Retinal pigment epithelial cell (primary cell): ENCODE data around the gene ERC2.
A peak's percentile ranks its signal among the peaks of the same experiment; 100 is the strongest.

Experiments
- DNase-seq: peaks from one replicate; pipeline ENCODE4 v3.0.0-alpha.2; 2010; ENCODE audit warnings: low read depth
- H3K4me3 ChIP-seq: 2 replicates; pipeline ENCODE4 v1.5.1; 2011; ENCODE audit warnings: mild to moderate bottlenecking, low read length, control low read depth, moderate library complexity
- CTCF ChIP-seq: conservative IDR thresholded peaks from 2 replicates; pipeline ENCODE4 v1.5.1; 2011; ENCODE audit warnings: low read depth, low read length, control low read depth, inconsistent platforms

Gene ERC2

DNA sequence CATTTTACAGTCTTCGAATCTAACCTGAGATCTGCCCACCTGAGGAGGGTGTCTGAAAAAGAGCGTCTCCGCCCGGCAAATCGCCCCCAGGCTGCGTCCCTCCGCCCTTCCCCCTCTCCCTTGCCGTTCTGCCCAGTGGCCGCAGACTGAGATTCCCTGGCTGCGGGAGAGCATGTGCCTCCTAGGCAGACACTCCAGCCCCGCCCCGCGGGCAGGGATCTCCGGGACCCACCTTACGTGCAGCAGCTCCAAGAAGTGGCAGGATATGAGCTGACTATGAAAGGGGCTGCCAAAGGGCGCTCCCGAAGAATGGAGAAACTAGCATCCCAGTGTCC lies 978.5 kb downstream of the ERC2 start:
- peak overlapping the region; percentile 3 for H3K4me3 ChIP-seq
- no peak for DNase-seq
- TF ChIP-seq CTCF, result no peak

DNA sequence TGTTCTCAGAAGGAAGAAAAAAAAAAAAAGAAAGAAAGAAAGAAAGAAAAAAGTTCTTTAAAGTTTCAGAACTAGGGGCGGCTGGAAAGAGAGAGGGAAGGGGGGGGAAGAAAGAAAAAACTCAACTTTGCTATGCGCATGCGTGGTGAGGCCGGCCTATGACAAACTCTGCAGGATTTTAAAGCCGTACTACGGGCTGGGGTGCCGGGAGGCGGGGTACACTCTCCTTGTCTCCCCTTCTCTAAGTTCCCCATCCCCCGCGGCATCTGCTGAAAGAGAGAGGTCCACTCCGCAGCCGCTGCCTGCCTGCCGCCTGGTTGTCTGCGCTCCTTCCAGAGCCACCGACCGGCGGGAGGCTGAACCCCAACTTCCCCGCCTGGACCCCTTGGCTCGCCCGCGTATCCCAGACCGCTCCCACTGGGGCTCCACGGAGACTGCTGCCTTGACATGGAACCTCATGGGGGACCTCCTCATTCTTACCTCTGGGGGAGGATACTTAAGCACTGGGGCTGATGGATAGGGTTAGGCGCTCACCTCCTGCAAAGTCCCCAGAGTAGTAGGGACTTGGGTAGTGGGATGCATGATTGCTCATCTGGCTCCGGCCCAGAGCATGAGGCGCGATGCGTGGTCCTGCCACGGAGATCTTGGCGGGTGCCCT lies 979.7 kb downstream of the ERC2 start:
- H3K4me3 ChIP-seq, result peak overlapping the region; percentile 91
- no peak for TF ChIP-seq CTCF
- DNase-seq, result no peak

DNA sequence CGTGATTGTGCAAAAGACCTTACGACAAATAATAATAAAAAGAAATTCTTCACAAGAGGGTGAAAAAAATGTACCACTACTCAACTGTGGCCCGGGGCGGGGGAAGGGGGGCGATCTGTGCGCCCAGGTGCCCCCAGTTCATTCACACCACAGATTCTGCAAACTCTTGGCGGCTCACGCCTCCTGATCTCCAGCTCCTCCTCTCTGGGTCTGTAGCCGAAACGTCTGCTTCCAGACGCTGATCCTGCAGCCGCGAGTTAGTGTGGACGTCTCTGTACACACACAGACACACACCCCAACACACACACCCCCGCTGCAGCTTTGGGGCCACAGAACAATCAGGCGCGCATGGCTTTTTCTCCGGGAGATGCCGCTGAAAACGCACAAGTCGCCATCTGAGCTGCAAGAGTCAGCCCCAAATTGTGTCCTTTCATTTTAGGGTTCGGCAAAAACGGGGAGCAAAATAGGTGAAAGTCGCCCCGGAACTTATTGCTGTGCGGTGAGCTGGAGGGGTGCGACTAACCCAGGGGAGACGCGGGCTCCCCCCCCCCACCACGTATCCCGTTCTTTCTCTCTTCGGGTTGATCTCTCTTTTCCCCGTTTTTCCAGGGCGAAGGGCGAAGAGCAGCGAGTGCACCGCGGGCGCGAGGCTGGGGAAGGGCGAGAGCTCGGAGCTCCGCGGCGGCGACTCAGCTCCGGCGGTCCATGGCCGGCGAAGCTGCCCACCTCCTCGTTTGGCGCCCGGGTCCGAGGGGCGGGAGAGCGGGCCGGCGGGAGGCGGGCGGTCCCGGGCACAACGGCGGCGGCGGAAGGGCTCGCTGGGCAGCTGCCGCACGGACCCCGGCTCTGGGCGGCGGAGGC lies 980.7 kb downstream of the ERC2 start:
- TF ChIP-seq CTCF, result no peak
- DNase-seq, result no peak
- H3K4me3 ChIP-seq, result peak overlapping the region; percentile 91

DNA sequence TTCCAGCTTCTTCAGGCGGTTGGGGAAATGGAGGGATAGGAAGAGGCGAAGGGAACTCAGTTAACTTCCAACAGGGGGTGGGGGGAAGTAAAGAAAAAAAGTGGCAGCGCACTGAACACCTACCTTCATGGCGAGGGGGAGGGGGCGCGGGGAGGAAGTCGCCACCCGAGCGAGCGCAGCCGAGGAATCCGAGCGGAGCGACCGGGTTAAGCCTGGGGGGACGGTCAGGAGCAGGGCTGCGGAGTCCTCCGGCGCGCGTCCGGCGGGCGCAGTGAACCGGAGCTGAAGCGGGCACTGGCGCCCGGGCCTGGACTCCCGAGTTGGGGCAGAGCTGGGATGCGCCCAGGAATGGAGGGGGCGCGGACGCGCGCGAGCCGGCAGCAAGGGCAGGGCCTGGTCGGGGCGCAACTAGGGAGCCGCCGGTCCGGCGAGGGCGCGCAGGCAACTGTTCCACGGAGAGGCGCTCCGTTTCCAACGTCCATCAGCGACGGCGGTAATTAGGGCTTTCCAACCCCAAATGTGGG lies 981.3 kb downstream of the ERC2 start, which contains the start of gene WNT5A:
Gene WNT5A, minus strand, starts transcription at position 450 of the 524 bp plus-strand sequence. Its CDS starts 321 bp downstream, at position 129.
- H3K4me3 ChIP-seq, result peak within 1 kb of the TSS; percentile 91
- TF ChIP-seq CTCF, result no peak
- no peak for DNase-seq

DNA sequence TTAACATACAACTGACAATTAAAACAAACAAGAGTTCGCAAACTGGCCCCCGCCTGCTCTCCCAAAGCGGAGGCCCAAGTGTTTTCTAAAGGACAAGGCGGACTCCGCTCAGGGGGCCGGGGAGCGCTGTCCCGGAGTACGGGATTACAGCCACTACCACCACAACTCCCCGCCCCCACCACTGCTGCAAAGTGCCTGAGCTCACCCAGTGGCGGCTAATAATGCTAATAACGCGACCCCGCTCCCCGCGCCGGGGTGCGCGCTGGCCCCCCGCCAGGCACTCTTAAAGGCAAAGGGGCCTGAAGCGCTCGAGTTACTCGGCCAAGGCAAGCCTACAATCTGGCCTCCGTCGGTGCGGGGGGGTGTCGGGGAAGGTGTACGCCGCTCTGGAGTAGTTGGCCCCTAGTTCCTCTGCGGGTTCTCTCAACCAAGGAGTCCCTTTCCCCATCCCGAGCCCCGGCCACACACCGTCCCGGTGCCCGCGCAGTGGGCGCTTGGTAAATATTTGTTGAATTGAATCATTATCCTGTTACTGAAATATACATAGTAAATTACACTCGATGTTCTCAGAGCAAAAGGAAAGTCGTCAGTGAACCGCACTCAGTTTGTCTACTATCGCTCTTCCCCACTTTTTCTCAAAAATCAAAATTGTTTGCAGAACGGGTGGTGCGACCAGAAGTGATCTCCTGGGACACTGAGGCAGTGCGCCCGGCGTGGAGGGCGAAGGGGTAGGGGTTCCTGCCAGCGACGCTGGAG lies 982.0 kb downstream of the ERC2 start:
- no peak for DNase-seq
- TF ChIP-seq CTCF, result no peak
- peak overlapping the region; percentile 91 for H3K4me3 ChIP-seq

DNA sequence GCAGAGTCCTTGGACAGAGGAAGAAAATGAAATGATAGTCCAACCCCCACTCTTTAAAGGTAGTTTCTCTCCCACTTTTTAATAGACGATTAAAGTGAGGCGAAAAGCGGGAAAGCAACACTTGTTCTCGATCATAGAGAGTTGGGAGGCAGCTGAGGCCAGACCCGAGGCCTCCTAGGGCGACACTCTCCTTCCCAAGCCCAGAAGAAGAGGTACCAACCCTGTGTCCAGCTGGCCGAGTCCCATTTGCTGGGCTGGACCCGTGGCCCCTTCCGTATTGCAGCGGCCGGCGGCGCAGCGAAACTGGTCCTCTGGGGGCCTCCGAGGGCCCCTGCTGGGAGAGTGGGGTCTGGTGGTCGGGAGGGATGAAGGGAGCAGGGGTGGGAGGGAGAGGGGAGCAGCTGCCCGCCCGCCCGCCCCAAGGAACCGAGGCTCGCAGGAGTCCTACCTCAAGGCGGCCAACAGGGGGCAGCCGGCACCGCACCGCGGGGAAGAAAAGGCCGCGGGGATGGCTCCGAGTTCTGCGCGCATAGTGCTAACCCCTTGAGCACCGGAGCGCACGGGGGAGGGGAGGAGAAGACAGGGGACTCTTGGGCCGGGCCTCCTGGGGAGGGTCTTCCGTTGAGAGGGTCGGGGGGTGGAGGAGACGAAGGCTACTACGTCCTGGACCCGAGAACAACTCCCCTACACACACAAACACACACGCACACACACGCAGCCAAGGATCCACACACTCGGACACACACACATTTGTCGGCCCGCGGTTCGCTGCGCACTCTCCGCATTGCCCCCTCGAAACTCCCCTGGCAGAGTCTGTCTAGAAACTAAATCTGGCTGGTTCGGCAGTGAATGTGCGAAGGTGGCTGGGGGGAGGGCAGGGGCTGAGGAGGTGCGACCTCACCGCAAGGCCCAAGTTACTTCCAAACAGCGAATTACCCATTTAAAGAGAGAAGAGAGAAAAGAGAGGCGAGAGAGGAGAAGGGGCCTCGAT lies 983.2 kb downstream of the ERC2 start:
- DNase-seq, result no peak
- peak overlapping the region; percentile 91 for H3K4me3 ChIP-seq
- TF ChIP-seq CTCF, result peak; percentile 65
